Endothelial cell of umbilical vein (primary cell): Measurements from ENCODE around the gene ASB14. TPM values are rescaled to one million over a fixed set of nuclear protein-coding genes. Genes with fewer than 3 reads are reported as not detected.

ENCODE experiments used
- BruUV-seq: library from RNA; stranded (reverse); fragments of 400-500 nt; replicated peaks from 2 replicates; lab custom pipeline; 2021; lab: Mats Ljungman, UMichigan
- CTCF ChIA-PET: fragments of 300-600, 350-600 bp; sonication (Branson Sonifier 250); formaldehyde crosslinking; loops from one replicate; lab custom pipeline; 2021; ENCODE audit warnings: antibody characterized with exemption, inconsistent platforms; lab: Charles Lee
- POLR2A ChIA-PET: fragments of 300-600, 350-600 bp; sonication (Branson Sonifier 250); formaldehyde crosslinking; loops from one replicate; lab custom pipeline; 2021; ENCODE audit warnings: antibody characterized with exemption, inconsistent platforms; lab: Charles Lee
- DNase-seq: peaks from one replicate; pipeline ENCODE4 v3.0.0-alpha.2; 2011; ENCODE audit warnings: low read depth, low spot score
- FAIRE-seq: peaks from 2 replicates; lab custom pipeline; 2011; peaks lifted over from hg19 to GRCh38; lab: Jason Lieb, UNC
- H2AFZ ChIP-seq: 2 replicates; pipeline ENCODE4 v1.6.0; 2012; ENCODE audit warnings: low read depth, low read length, control low read depth, inconsistent platforms
- H3K27ac ChIP-seq: 2 replicates; pipeline ENCODE4 v1.5.1; 2011; ENCODE audit warnings: low read depth, mild to moderate bottlenecking, control low read depth, low read length, moderate library complexity; ENCODE audit not compliant: insufficient read depth
- H3K27me3 ChIP-seq, 2 experiments: 2 replicates each; pipeline versions ENCODE4 v1.6.0 to v1.6.1; 2011; ENCODE audit warnings: low read length in 2 of 2, mixed read lengths in 1 of 2; ENCODE audit not compliant: control insufficient read depth in 2 of 2, insufficient read depth in 2 of 2
- H3K36me3 ChIP-seq, 2 experiments: 2 replicates in 1 of 2; 3 replicates in 1 of 2; pipeline ENCODE4 v1.5.1; 2011; ENCODE audit warnings: low read length in 2 of 2, mild to moderate bottlenecking in 1 of 2, moderate library complexity in 1 of 2; ENCODE audit not compliant: control insufficient read depth in 2 of 2, insufficient read depth in 2 of 2; ENCODE audit errors: extremely low read depth in 1 of 2
- H3K4me1 ChIP-seq: 3 replicates; pipeline ENCODE4 v1.5.1; 2011; ENCODE audit warnings: mild to moderate bottlenecking, low read length; ENCODE audit not compliant: control insufficient read depth, insufficient read depth; ENCODE audit errors: extremely low read depth
- H3K4me2 ChIP-seq: 2 replicates; pipeline ENCODE4 v1.6.1; 2011; ENCODE audit warnings: low read length, control low read depth, mixed read lengths; ENCODE audit not compliant: insufficient read depth
- H3K4me3 ChIP-seq, 3 experiments: fragments of 200-600 bp in 1 of 3; sonication (generic), shearing (Covaris generic) in 1 of 3; replicated peaks in 1 of 3; 2 replicates each; pipeline ENCODE4 v1.5.1; 2011 to 2016; ENCODE audit warnings: control low read depth in 3 of 3, low read length in 3 of 3, mild to moderate bottlenecking in 2 of 3, inconsistent platforms in 1 of 3, low read depth in 1 of 3, moderate library complexity in 1 of 3; ENCODE audit not compliant: insufficient read depth in 1 of 3
- H3K79me2 ChIP-seq: 2 replicates; pipeline ENCODE4 v1.6.0; 2012; ENCODE audit warnings: low read length, inconsistent platforms; ENCODE audit not compliant: control insufficient read depth, insufficient read depth
- H3K9ac ChIP-seq: replicated peaks from 2 replicates; pipeline ENCODE3; 2011; ENCODE audit warnings: low read length, control low read depth; ENCODE audit not compliant: insufficient read depth; ENCODE audit errors: extremely low read depth
- H3K9me1 ChIP-seq: replicated peaks from 3 replicates; pipeline ENCODE4 v1.6.0; 2011; ENCODE audit warnings: mild to moderate bottlenecking, low read length; ENCODE audit not compliant: control insufficient read depth, insufficient read depth; ENCODE audit errors: extremely low read depth
- H3K9me3 ChIP-seq: replicated peaks from 2 replicates; pipeline ENCODE4 v1.5.1; 2012; ENCODE audit warnings: low read length, inconsistent platforms; ENCODE audit not compliant: control insufficient read depth, insufficient read depth
- H4K20me1 ChIP-seq: replicated peaks from 2 replicates; pipeline ENCODE3; 2011; ENCODE audit warnings: mild to moderate bottlenecking, low read length; ENCODE audit not compliant: control insufficient read depth, insufficient read depth; ENCODE audit errors: extremely low read depth
- EZH2 ChIP-seq: IDR thresholded peaks from 2 replicates; pipeline ENCODE4 v1.6.1; 2012; ENCODE audit warnings: borderline replicate concordance, low read depth, mild to moderate bottlenecking, moderate library complexity, low read length, inconsistent platforms; ENCODE audit not compliant: severe bottlenecking
- FOS ChIP-seq: IDR thresholded peaks from 2 replicates; pipeline ENCODE4 v1.6.1; 2011; ENCODE audit warnings: mild to moderate bottlenecking, low read length, moderate library complexity, borderline replicate concordance; ENCODE audit not compliant: insufficient read depth
- GATA2 ChIP-seq: IDR thresholded peaks from 2 replicates; pipeline ENCODE4 v1.7.0; 2011; ENCODE audit warnings: low read depth, mild to moderate bottlenecking, moderate library complexity, mixed read lengths, low read length; ENCODE audit not compliant: insufficient read length, insufficient read depth
- JUN ChIP-seq: IDR thresholded peaks from 2 replicates; pipeline ENCODE4 v1.6.1; 2011; ENCODE audit warnings: borderline replicate concordance, low read depth; ENCODE audit not compliant: insufficient read length, insufficient read depth
- MAX ChIP-seq: IDR thresholded peaks from 2 replicates; pipeline ENCODE4 v1.6.1; 2011; ENCODE audit not compliant: insufficient read depth, insufficient read length
- POLR2A ChIP-seq: IDR thresholded peaks from 2 replicates; pipeline ENCODE4 v1.6.1; 2012; ENCODE audit warnings: low read depth, mild to moderate bottlenecking, control low read depth, low read length
- POLR2AphosphoS5 ChIP-seq: IDR thresholded peaks from 2 replicates; pipeline ENCODE4 v1.6.1; 2012; ENCODE audit warnings: low read depth, mild to moderate bottlenecking, control low read depth, low read length, moderate library complexity; ENCODE audit not compliant: insufficient read depth
- dilution Hi-C: fragments of 300-500 bp; cut with MboI; formaldehyde crosslinking; loops from one replicate; pipeline ENCODE4 v1.15.0; 2019; ENCODE audit warnings: low sequenced_read_pairs; ENCODE audit not compliant: extremely low pct_ligation_motif_present
- intact Hi-C: fragments of 100-400 bp; cut with micrococcal nuclease; formaldehyde crosslinking; loops from one replicate; pipeline ENCODE4 v1.10.0; 2022
- polyA plus RNA-seq, 4 experiments: library from polyadenylated mRNA; depleted of rRNA in 3 of 4; stranded (reverse) in 3 of 4; unstranded in 1 of 4; fragments of >200 nt; gene quantifications; 2 replicates each; pipeline versions ENCODE4 v1.2.1 to v1.2.3, GENCODE V29; 2011 to 2012; ENCODE audit warnings: missing spikeins in 1 of 4
- total RNA-seq: library from RNA; stranded (reverse); gene quantifications from 2 replicates; pipeline ENCODE4 v1.2.3, GENCODE V29; 2021

Gene ASB14
- total and polyA plus RNA-seq, 2 donors (not counting 3 experiments of a cell fraction or from before 2014, with no cell fraction given) = 0.01 TPM; not detected in 1

DNA sequence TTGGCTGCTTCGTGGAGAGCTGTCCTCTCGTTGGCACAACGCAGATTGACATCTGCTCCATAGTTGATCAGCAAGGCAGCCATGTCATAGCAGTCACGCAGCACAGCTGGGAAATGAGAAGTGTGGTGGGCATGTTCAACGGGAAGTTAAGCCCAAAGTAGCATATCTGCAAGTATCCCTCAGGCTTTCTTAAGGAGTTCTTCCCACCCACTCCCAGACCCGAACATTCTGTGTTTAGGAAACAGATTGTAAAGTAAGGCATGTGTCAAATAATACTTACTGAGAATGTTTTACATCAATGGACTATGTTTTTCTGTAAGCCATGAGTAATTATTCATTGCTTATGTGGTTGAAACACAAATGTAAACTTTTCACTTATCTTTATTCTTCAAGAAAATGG is 9.2 kb downstream of the ASB14 start:
- no TSS peak for BruUV-seq
- Histone ChIP-seq H3K36me3 (no peaks in the 10 kb centered on the region), H3K4me1 (peaks cover 8% of the 10 kb centered on the region), H3K4me2 (no peak overlapping the region), H3K4me3 (no peak overlapping the region), H2AFZ (no peak overlapping the region), H3K9me3 (no peaks in the 10 kb centered on the region), H4K20me1 (no peaks in the 10 kb centered on the region), H3K27me3 (no peaks in the 10 kb centered on the region), H3K9me1 (no peaks in the 10 kb centered on the region), H3K9ac (no peak overlapping the region), H3K79me2 (no peaks in the 10 kb centered on the region), H3K27ac (no peak overlapping the region)
- DNase-seq (no peak), FAIRE-seq (no peak)
- TF ChIP-seq POLR2AphosphoS5 = no peak
- ChIA-PET POLR2A (no interaction called here), CTCF (interaction anchor here (1.3 kb wide), 1 partner anchor 12 kb away, joined by 4 read pairs; no protein-coding TSS in a partner anchor)
- dilution Hi-C loops = no loop called here
- intact Hi-C loops = no loop called here

DNA sequence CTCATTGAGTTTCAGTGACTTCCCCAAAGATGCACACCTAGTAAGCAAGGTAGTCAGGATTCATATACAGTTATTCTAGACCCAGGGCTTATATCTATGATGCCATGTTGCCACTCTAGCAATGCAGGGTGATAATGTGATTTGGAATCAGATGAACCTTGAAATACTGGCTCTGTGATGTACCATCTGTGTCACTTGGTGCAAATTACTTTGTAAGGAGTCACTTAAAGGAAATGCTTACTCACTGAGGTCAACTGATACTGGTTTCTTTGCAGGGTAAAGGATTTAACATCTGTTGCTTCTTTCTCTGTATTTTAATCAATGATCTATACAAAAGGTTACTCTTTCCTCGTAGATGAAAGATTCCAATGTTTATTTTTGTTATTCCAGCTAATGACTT is 10.8 kb downstream of the ASB14 start:
- H2AFZ ChIP-seq = no peak overlapping the region
- no peak overlapping the region for H3K9ac ChIP-seq
- H3K4me1 ChIP-seq = peaks cover 8% of the 10 kb centered on the region
- intact Hi-C loops (no loop called here), dilution Hi-C loops (no loop called here)
- ChIA-PET CTCF (no interaction called here), POLR2A (no interaction called here)
- H3K27me3 ChIP-seq = no peaks in the 10 kb centered on the region
- no peaks in the 10 kb centered on the region for H3K36me3 ChIP-seq
- no peak overlapping the region for H3K4me2 ChIP-seq
- BruUV-seq = no TSS peak
- TF ChIP-seq JUN = peak; percentile 30
- TF ChIP-seq MAX = no peak
- no peak for TF ChIP-seq POLR2A
- no peak for TF ChIP-seq EZH2
- TF ChIP-seq FOS = peak; percentile 47
- no peak for TF ChIP-seq GATA2
- TF ChIP-seq POLR2AphosphoS5 = no peak
- H3K9me3 ChIP-seq = no peaks in the 10 kb centered on the region
- no peaks in the 10 kb centered on the region for H3K9me1 ChIP-seq
- H4K20me1 ChIP-seq = no peaks in the 10 kb centered on the region
- no peaks in the 10 kb centered on the region for H3K79me2 ChIP-seq
- H3K27ac ChIP-seq = no peak overlapping the region
- H3K4me3 ChIP-seq = no peak overlapping the region
- FAIRE-seq (peak; percentile 86), DNase-seq (no peak)
